H1 (cell line): ENCODE results near the gene FRY.

Experiments
- CHD7 ChIP-seq: fragments of 300-600 bp; sonication (generic); IDR thresholded peaks from 2 replicates; pipeline ENCODE4 v1.7.1; 2012; ENCODE audit warnings: low read length, moderate library complexity, mild to moderate bottlenecking, inconsistent platforms; ENCODE audit not compliant: insufficient replicate concordance
- EZH2 ChIP-seq: fragments of 200-600 bp; sonication (generic); IDR thresholded peaks from 2 replicates; pipeline ENCODE4 v1.7.1; 2012; ENCODE audit warnings: low read depth, mild to moderate bottlenecking, moderate library complexity, low read length, inconsistent platforms; ENCODE audit not compliant: severe bottlenecking
- HDAC6 ChIP-seq: IDR thresholded peaks from one replicate; pipeline ENCODE4 v1.7.1; 2012; ENCODE audit warnings: low read depth, mild to moderate bottlenecking, inconsistent platforms, low read length, moderate library complexity
- MAX ChIP-seq: IDR thresholded peaks from 2 replicates; pipeline ENCODE4 v1.6.1; 2012; ENCODE audit warnings: inconsistent platforms
- POLR2A ChIP-seq, 2 experiments: IDR thresholded peaks; 1 replicate in 1 of 2; 2 replicates in 1 of 2; pipeline ENCODE4 v1.6.1; 2011; ENCODE audit warnings: low read depth in 2 of 2, low read length in 2 of 2, mild to moderate bottlenecking in 2 of 2; ENCODE audit errors: control extremely low read depth in 1 of 2
- POLR2AphosphoS5 ChIP-seq: IDR thresholded peaks from 2 replicates; pipeline ENCODE4 v1.6.1; 2011; ENCODE audit warnings: low read depth, low read length
- RNF2 ChIP-seq: fragments of 200-900, 300-1000 bp; sonication (generic); IDR thresholded peaks from 2 replicates; pipeline ENCODE4 v1.7.1; 2016; ENCODE audit warnings: borderline replicate concordance, low read depth, mild to moderate bottlenecking, antibody characterized with exemption, low read length; ENCODE audit not compliant: poor library complexity, severe bottlenecking; ENCODE audit errors: missing control alignments
- SIN3A ChIP-seq, 2 experiments: IDR thresholded peaks in 1 of 2; conservative IDR thresholded peaks in 1 of 2; 2 replicates each; pipeline ENCODE4 v1.6.1; 2011 to 2012; ENCODE audit warnings: low read length in 2 of 2, improper control_type of control experiment in 1 of 2, low read depth in 1 of 2, mild to moderate bottlenecking in 1 of 2
- TAF1 ChIP-seq: IDR thresholded peaks from 2 replicates; pipeline ENCODE4 v1.6.1; 2011; ENCODE audit warnings: mild to moderate bottlenecking, low read depth, low read length
- TAF7 ChIP-seq: optimal IDR thresholded peaks from 2 replicates; pipeline ENCODE3; 2011; ENCODE audit warnings: low read depth, mild to moderate bottlenecking, inconsistent platforms, low read length, moderate library complexity, borderline replicate concordance
- TF ChIP-seq, protein P1 (sequence below), 3 experiments: IDR thresholded peaks; 1 replicate in 2 of 3; 2 replicates in 1 of 3; pipeline versions ENCODE4 v1.5.1 to v1.6.1; 2011; ENCODE audit warnings: low read length in 3 of 3, mild to moderate bottlenecking in 3 of 3, inconsistent platforms in 2 of 3, low read depth in 1 of 3, moderate library complexity in 1 of 3; ENCODE audit not compliant: insufficient read depth in 1 of 3; ENCODE audit errors: control extremely low read depth in 1 of 3

DNA sequence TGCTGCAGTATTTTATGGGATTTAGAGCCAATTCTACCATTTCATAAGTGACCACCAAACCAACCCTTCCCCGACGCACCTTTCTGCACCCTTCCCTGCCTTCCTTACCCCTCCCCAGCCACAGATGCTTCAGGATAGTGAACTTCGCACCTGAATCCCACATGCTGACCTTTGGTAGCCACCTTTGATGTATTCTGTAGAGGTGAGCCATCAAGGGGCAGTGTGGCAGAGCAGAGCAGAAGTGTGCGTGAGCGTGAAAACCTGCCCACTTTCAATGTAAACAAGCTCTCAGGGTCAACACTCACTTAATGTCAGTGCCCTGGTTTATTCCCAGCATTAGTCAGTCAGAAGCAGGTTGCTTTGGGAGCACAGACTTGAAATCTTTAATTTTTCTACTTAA is 107.7 kb downstream of the FRY start:
- no peak for TF ChIP-seq RNF2
- TF ChIP-seq, protein P1, sequence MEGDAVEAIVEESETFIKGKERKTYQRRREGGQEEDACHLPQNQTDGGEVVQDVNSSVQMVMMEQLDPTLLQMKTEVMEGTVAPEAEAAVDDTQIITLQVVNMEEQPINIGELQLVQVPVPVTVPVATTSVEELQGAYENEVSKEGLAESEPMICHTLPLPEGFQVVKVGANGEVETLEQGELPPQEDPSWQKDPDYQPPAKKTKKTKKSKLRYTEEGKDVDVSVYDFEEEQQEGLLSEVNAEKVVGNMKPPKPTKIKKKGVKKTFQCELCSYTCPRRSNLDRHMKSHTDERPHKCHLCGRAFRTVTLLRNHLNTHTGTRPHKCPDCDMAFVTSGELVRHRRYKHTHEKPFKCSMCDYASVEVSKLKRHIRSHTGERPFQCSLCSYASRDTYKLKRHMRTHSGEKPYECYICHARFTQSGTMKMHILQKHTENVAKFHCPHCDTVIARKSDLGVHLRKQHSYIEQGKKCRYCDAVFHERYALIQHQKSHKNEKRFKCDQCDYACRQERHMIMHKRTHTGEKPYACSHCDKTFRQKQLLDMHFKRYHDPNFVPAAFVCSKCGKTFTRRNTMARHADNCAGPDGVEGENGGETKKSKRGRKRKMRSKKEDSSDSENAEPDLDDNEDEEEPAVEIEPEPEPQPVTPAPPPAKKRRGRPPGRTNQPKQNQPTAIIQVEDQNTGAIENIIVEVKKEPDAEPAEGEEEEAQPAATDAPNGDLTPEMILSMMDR (IDR thresholded peaks at IDR 0.05; ENCODE audit: control extremely low read depth in 1 of 3, insufficient read depth in 1 of 3, low read depth in 1 of 3, low read length in 3 of 3), result no peak
- no peak for TF ChIP-seq MAX
- TF ChIP-seq POLR2AphosphoS5, result no peak
- no peak for TF ChIP-seq TAF1
- no peak for TF ChIP-seq CHD7
- TF ChIP-seq TAF7, result no peak
- no peak for TF ChIP-seq SIN3A (conservative IDR thresholded peaks at IDR 0.05 in 1 of 2, IDR thresholded peaks at IDR 0.05 in 1 of 2; ENCODE audit: low read depth in 1 of 2, low read length in 2 of 2)
- TF ChIP-seq HDAC6, result no peak
- no peak for TF ChIP-seq EZH2
- no peak for TF ChIP-seq POLR2A (IDR thresholded peaks at IDR 0.05; ENCODE audit: control extremely low read depth in 1 of 2, low read depth in 2 of 2, low read length in 2 of 2)
